Astrocyte of the cerebellum (primary cell): Measurements from ENCODE around the gene PRKCQ.

Experiments used
- DNase-seq: peaks from one replicate; pipeline ENCODE4 v3.0.0-alpha.2; 2011; ENCODE audit warnings: low read depth
- H3K4me3 ChIP-seq: 2 replicates; pipeline ENCODE4 v1.5.1; 2011; ENCODE audit warnings: mild to moderate bottlenecking, low read depth, low read length, moderate library complexity
- in situ Hi-C: cut with HindIII; loops from 2 replicates; pipeline ENCODE4 v1.10.0; 2017; ENCODE audit warnings: low sequenced_read_pairs
- TF ChIP-seq, protein P1 (sequence below): IDR thresholded peaks from 2 replicates; pipeline ENCODE4 v1.5.1; 2012; ENCODE audit warnings: low read length, low read depth, moderate library complexity, mild to moderate bottlenecking; ENCODE audit errors: missing control alignments

Gene PRKCQ

GRCh38 chr10:6598679-6599078 lies 18.6 kb upstream of the PRKCQ start:
- no peak overlapping the region for H3K4me3 ChIP-seq
- TF ChIP-seq, protein P1, sequence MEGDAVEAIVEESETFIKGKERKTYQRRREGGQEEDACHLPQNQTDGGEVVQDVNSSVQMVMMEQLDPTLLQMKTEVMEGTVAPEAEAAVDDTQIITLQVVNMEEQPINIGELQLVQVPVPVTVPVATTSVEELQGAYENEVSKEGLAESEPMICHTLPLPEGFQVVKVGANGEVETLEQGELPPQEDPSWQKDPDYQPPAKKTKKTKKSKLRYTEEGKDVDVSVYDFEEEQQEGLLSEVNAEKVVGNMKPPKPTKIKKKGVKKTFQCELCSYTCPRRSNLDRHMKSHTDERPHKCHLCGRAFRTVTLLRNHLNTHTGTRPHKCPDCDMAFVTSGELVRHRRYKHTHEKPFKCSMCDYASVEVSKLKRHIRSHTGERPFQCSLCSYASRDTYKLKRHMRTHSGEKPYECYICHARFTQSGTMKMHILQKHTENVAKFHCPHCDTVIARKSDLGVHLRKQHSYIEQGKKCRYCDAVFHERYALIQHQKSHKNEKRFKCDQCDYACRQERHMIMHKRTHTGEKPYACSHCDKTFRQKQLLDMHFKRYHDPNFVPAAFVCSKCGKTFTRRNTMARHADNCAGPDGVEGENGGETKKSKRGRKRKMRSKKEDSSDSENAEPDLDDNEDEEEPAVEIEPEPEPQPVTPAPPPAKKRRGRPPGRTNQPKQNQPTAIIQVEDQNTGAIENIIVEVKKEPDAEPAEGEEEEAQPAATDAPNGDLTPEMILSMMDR = no peak
- in situ Hi-C loops = no loop called here
- DNase-seq = no peak

DNA sequence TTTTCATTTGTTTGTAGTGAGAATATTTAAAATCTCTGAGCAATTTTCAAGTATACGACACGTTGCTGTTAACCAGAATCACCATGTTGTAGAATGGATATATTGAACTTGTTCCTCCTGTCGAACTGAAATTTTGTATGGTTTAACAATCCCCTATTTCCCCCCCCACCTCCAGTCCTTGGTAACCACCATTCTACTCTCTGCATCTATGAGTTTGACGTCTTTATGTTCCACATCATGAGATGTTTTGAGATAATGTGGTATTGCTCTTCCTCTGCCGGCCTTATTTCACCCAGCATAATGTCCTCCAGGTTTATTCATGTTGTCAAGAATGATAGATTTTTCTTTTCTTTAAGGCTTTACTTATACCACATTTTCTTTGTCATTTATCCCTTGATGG lies 17.4 kb upstream of the PRKCQ start:
- in situ Hi-C loops = no loop called here

GRCh38 chr10:6595499-6595898 lies 15.4 kb upstream of the PRKCQ start:
- in situ Hi-C loops = no loop called here
- no peak for DNase-seq
- TF ChIP-seq, protein P1 = no peak
- H3K4me3 ChIP-seq = no peak overlapping the region

More for the DNA sequence above, 17.4 kb upstream of the PRKCQ start:
- TF ChIP-seq, protein P1 = no peak
- DNase-seq = no peak
- no peak overlapping the region for H3K4me3 ChIP-seq

- no peak overlapping the region for H3K4me3 ChIP-seq
- in situ Hi-C loops = no loop called here
- TF ChIP-seq, protein P1 = no peak
- DNase-seq = no peak
These were observed 13.2 kb upstream of the PRKCQ start for GRCh38 chr10:6593241-6593671.

- TF ChIP-seq, protein P1 = no peak
- no peak overlapping the region for H3K4me3 ChIP-seq
- in situ Hi-C loops = no loop called here
- DNase-seq = no peak
These were observed 12.0 kb upstream of the PRKCQ start for GRCh38 chr10:6592080-6592479.

DNA sequence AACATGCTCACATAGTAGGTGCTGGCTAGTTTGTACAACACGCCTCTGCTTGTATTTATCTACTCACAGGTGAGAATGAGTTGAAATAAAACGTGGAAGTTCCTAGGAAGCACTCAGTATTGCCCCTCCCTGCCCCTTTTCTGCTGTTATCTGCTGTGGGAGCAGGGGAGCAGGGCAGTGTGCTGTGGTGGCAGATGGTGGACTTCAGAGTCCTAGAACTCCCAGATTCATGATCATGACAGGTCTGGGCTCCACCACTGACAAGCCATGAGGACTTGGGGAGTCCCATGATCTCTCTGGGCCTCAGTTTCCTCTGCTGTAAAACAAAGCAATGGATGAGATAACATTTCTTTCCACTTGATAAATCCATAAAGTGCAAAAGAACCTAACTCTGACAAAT lies 11.6 kb upstream of the PRKCQ start:
- no peak for DNase-seq
- TF ChIP-seq, protein P1 = no peak
- H3K4me3 ChIP-seq = no peak overlapping the region
- in situ Hi-C loops = no loop called here

- TF ChIP-seq, protein P1 = no peak
- in situ Hi-C loops = no loop called here
- DNase-seq = no peak
- no peak overlapping the region for H3K4me3 ChIP-seq
These were observed 10.0 kb upstream of the PRKCQ start for GRCh38 chr10:6590100-6590499.
